Gastroesophageal sphincter (tissue), 3 donors: ENCODE measurements around the gene CHKB.

Experiments
- CTCF ChIP-seq, 4 experiments: fragments of 200-600 bp in 2 of 4; fragments of 450-650 bp in 2 of 4; sonication (generic) in 1 of 4; IDR thresholded peaks; one replicate each; pipeline ENCODE4 v1.5.1; 2017 to 2019; ENCODE audit warnings: antibody characterized with exemption in 4 of 4, mild to moderate bottlenecking in 2 of 4, moderate library complexity in 2 of 4
- EP300 ChIP-seq: sonication (generic); formaldehyde crosslinking; IDR thresholded peaks from one replicate; pipeline ENCODE4 v1.6.1; 2017; ENCODE audit warnings: antibody characterized with exemption, mild to moderate bottlenecking
- POLR2AphosphoS5 ChIP-seq: sonication (generic); formaldehyde crosslinking; IDR thresholded peaks from one replicate; pipeline ENCODE4 v1.6.1; 2017; ENCODE audit warnings: antibody characterized with exemption

GRCh38 chr22:50568626-50569025 lies 14.0 kb downstream of the CHKB start:
- no peak for TF ChIP-seq CTCF (IDR thresholded peaks at IDR 0.05)
- TF ChIP-seq POLR2AphosphoS5, result no peak
- no peak for TF ChIP-seq EP300
